CD14-positive monocyte (primary cell): ENCODE data around the gene IQSEC3. TPM values are rescaled to one million over a fixed set of nuclear protein-coding genes. Genes with fewer than 3 reads are reported as not detected.

ENCODE experiments used
- DNase-seq, 3 donors: peaks; one replicate each; pipeline ENCODE4 v3.0.0-alpha.2; 2011 to 2022
- H2AFZ ChIP-seq: 2 replicates; pipeline ENCODE4 v1.6.0; 2012; ENCODE audit warnings: mild to moderate bottlenecking, low read depth, low read length, inconsistent platforms; ENCODE audit not compliant: insufficient read depth, poor library complexity, severe bottlenecking
- H3K27ac ChIP-seq, 2 donors: 1 replicate in 1 of 2; 2 replicates in 1 of 2; pipeline ENCODE4 v1.5.1; 2012 to 2013; ENCODE audit warnings: low read length in 2 of 2, control low read depth in 1 of 2, inconsistent platforms in 1 of 2, low read depth in 1 of 2, mild to moderate bottlenecking in 1 of 2
- H3K27me3 ChIP-seq, 2 donors: one replicate each; pipeline versions ENCODE4 v1.6.0 to v1.6.1; 2011 to 2013; ENCODE audit warnings: low read length in 2 of 2; ENCODE audit not compliant: control insufficient read depth in 2 of 2, insufficient read depth in 2 of 2
- H3K36me3 ChIP-seq, 2 donors: replicated peaks in 1 of 2; 1 replicate in 1 of 2; 2 replicates in 1 of 2; pipeline versions ENCODE4 v1.5.1 to v1.6.1; 2012 to 2013; ENCODE audit warnings: low read length in 2 of 2, control low read depth in 1 of 2, inconsistent platforms in 1 of 2, mild to moderate bottlenecking in 1 of 2; ENCODE audit not compliant: insufficient read depth in 2 of 2, control insufficient read depth in 1 of 2
- H3K4me1 ChIP-seq, 2 donors: 1 replicate in 1 of 2; 2 replicates in 1 of 2; pipeline versions ENCODE4 v1.5.1 to v1.6.1; 2012 to 2013; ENCODE audit warnings: low read length in 2 of 2, control low read depth in 1 of 2, inconsistent platforms in 1 of 2, mild to moderate bottlenecking in 1 of 2, moderate library complexity in 1 of 2; ENCODE audit not compliant: insufficient read depth in 2 of 2, control insufficient read depth in 1 of 2
- H3K4me2 ChIP-seq: replicated peaks from 2 replicates; pipeline ENCODE3; 2012; ENCODE audit warnings: low read length, moderate library complexity, mild to moderate bottlenecking; ENCODE audit not compliant: poor library complexity, severe bottlenecking; ENCODE audit errors: extremely low read depth
- H3K4me3 ChIP-seq, 3 experiments: fragments of 200-600 bp in 1 of 3; sonication (generic) in 1 of 3; replicated peaks in 1 of 3; 1 replicate in 2 of 3; 2 replicates in 1 of 3; pipeline ENCODE4 v1.5.1; 2011 to 2013; ENCODE audit warnings: low read length in 3 of 3, mild to moderate bottlenecking in 3 of 3, control low read depth in 2 of 3, low read depth in 2 of 3, inconsistent platforms in 1 of 3, moderate library complexity in 1 of 3
- H3K79me2 ChIP-seq: 2 replicates; pipeline ENCODE4 v1.6.0; 2012; ENCODE audit warnings: mild to moderate bottlenecking, control low read depth, inconsistent platforms, low read length, moderate library complexity; ENCODE audit not compliant: insufficient read depth
- H3K9ac ChIP-seq: 2 replicates; pipeline ENCODE4 v1.6.0; 2017; ENCODE audit warnings: low read length, mild to moderate bottlenecking; ENCODE audit not compliant: insufficient read depth, poor library complexity, severe bottlenecking
- H3K9me3 ChIP-seq, 2 donors: replicated peaks in 1 of 2; 1 replicate in 1 of 2; 2 replicates in 1 of 2; pipeline versions ENCODE4 v1.5.1 to v1.6.1; 2012 to 2013; ENCODE audit warnings: low read length in 2 of 2, control low read depth in 1 of 2; ENCODE audit not compliant: control insufficient read depth in 1 of 2, insufficient read depth in 1 of 2
- H4K20me1 ChIP-seq: 2 replicates; pipeline ENCODE4 v1.6.0; 2012; ENCODE audit warnings: mild to moderate bottlenecking, low read length, control low read depth, moderate library complexity; ENCODE audit not compliant: insufficient read depth
- H3K27ac Mint-ChIP-seq, 7 donors: one replicate each; pipeline ENCODE4 v1.8.0; 2020; ENCODE audit warnings: mild to moderate bottlenecking in 7 of 7, mixed read lengths in 7 of 7, moderate library complexity in 6 of 7, inconsistent platforms in 2 of 7
- H3K27me3 Mint-ChIP-seq, 3 donors: one replicate each; pipeline ENCODE4 v1.8.0; 2021 to 2022; ENCODE audit warnings: low read depth in 3 of 3, mild to moderate bottlenecking in 3 of 3, mixed read lengths in 3 of 3, moderate library complexity in 3 of 3, inconsistent platforms in 1 of 3
- H3K36me3 Mint-ChIP-seq, 2 donors: one replicate each; pipeline ENCODE4 v1.8.0; 2020; ENCODE audit warnings: mixed read lengths in 2 of 2, inconsistent platforms in 1 of 2, mild to moderate bottlenecking in 1 of 2
- H3K4me1 Mint-ChIP-seq: one replicate; pipeline ENCODE4 v1.8.0; 2020; ENCODE audit warnings: mild to moderate bottlenecking, mixed read lengths
- H3K4me3 Mint-ChIP-seq, 2 donors: one replicate each; pipeline ENCODE4 v1.8.0; 2020; ENCODE audit warnings: mild to moderate bottlenecking in 2 of 2, mixed read lengths in 2 of 2, moderate library complexity in 1 of 2
- H3K9me3 Mint-ChIP-seq, 7 donors: one replicate each; pipeline ENCODE4 v1.8.0; 2020 to 2022; ENCODE audit warnings: mixed read lengths in 7 of 7, mild to moderate bottlenecking in 6 of 7, moderate library complexity in 6 of 7, inconsistent platforms in 2 of 7
- WGBS: methylation state at CpG from one replicate; pipeline ENCODE4 v1.1.5; 2013; ENCODE audit warnings: missing lambda C conversion rate; ENCODE audit not compliant: insufficient coverage; 5-methylcytosine and 5-hydroxymethylcytosine counted together
- intact Hi-C, 2 donors: fragments of 100-400 bp; cut with micrococcal nuclease; formaldehyde crosslinking; loops; one replicate each; pipeline versions ENCODE4 v1.15.0 to v1.15.1; 2023
- polyA plus RNA-seq, 3 donors: library from polyadenylated mRNA; depleted of rRNA in 1 of 3; unstranded in 2 of 3; stranded (reverse) in 1 of 3; fragments of 300-500 nt in 2 of 3; fragments of >200 nt in 1 of 3; fragmentation: Illumina TruSeq in 2 of 3; gene quantifications; 1 replicate in 2 of 3; 2 replicates in 1 of 3; pipeline ENCODE4 v1.2.3, GENCODE V29; 2012 to 2021
- TF ChIP-seq, protein P1 (sequence below): fragments of 200-600 bp; IDR thresholded peaks from one replicate; pipeline ENCODE4 v1.8.0; 2022; ENCODE audit warnings: antibody characterized with exemption, mild to moderate bottlenecking

IQSEC3 gene
- polyA plus RNA-seq, 3 donors = not detected

GRCh38 chr12:101969-102878, 35.7 kb downstream of the IQSEC3 start:
- Mint-ChIP-seq H3K27me3 (peaks cover 12 to 19% (median 17%) of the 10 kb centered on the region in 3 donors), H3K4me3 (no peak overlapping the region), H3K4me1 (peaks cover 5% of the 10 kb centered on the region), H3K27ac (peak overlapping the region in 1 of 7 donors; percentile 51), H3K9me3 (peaks cover 0 to 9% (median 4%) of the 10 kb centered on the region in 7 donors), H3K36me3 (no peaks in the 10 kb centered on the region)
- no peak overlapping the region for H3K4me3 ChIP-seq
- H3K9me3 ChIP-seq = peaks cover 0 to 4% of the 10 kb centered on the region in 2 donors
- peaks cover 0 to 4% of the 10 kb centered on the region in 2 donors for H3K4me1 ChIP-seq
- 91% methylated on average over 13 of the region's 15 CpGs for WGBS
- no peaks in the 10 kb centered on the region for H3K79me2 ChIP-seq
- no peak overlapping the region for H3K27ac ChIP-seq
- intact Hi-C loops = no loop called here
- H3K36me3 ChIP-seq = no peaks in the 10 kb centered on the region
- H4K20me1 ChIP-seq = no peaks in the 10 kb centered on the region
- no peak overlapping the region for H2AFZ ChIP-seq
- no peak overlapping the region for H3K4me2 ChIP-seq
- H3K27me3 ChIP-seq = no peaks in the 10 kb centered on the region
- no peak overlapping the region for H3K9ac ChIP-seq
- TF ChIP-seq, protein P1, sequence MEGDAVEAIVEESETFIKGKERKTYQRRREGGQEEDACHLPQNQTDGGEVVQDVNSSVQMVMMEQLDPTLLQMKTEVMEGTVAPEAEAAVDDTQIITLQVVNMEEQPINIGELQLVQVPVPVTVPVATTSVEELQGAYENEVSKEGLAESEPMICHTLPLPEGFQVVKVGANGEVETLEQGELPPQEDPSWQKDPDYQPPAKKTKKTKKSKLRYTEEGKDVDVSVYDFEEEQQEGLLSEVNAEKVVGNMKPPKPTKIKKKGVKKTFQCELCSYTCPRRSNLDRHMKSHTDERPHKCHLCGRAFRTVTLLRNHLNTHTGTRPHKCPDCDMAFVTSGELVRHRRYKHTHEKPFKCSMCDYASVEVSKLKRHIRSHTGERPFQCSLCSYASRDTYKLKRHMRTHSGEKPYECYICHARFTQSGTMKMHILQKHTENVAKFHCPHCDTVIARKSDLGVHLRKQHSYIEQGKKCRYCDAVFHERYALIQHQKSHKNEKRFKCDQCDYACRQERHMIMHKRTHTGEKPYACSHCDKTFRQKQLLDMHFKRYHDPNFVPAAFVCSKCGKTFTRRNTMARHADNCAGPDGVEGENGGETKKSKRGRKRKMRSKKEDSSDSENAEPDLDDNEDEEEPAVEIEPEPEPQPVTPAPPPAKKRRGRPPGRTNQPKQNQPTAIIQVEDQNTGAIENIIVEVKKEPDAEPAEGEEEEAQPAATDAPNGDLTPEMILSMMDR = no peak
- DNase-seq = no peak

DNA sequence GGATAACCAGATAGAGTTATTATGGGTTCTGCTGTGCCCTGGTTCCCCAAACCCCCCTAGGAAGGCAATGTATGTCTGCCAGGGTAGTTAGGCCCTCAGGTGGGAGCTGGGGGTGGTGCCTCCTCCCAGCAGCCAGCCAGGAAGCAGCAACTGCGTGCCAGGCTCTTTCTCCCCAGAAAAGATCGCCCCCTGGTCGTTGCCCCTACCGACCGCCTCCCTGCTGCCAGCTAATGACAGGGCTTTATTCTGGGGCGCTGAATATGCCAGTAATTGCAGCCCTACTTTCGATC, 36.3 kb downstream of the IQSEC3 start:
- no peak for DNase-seq
- no peak overlapping the region for H3K9ac ChIP-seq
- no peaks in the 10 kb centered on the region for H3K36me3 ChIP-seq
- H3K27ac ChIP-seq = no peak overlapping the region
- Mint-ChIP-seq H3K4me1 (peaks cover 5% of the 10 kb centered on the region), H3K27me3 (peaks cover 10 to 15% (median 13%) of the 10 kb centered on the region in 3 donors), H3K27ac (no peak overlapping the region), H3K4me3 (no peak overlapping the region), H3K9me3 (peaks cover 0 to 9% (median 4%) of the 10 kb centered on the region in 7 donors), H3K36me3 (no peaks in the 10 kb centered on the region)
- no peaks in the 10 kb centered on the region for H4K20me1 ChIP-seq
- H3K4me3 ChIP-seq = no peak overlapping the region
- intact Hi-C loops = no loop called here
- WGBS = 78% methylated on average over 7 of the region's 7 CpGs
- peaks cover 0 to 4% of the 10 kb centered on the region in 2 donors for H3K9me3 ChIP-seq
- H3K27me3 ChIP-seq = no peaks in the 10 kb centered on the region
- peaks cover 0 to 4% of the 10 kb centered on the region in 2 donors for H3K4me1 ChIP-seq
- no peak overlapping the region for H3K4me2 ChIP-seq
- TF ChIP-seq, protein P1 = no peak
- H2AFZ ChIP-seq = no peak overlapping the region
- H3K79me2 ChIP-seq = no peaks in the 10 kb centered on the region
